Activated CD8-positive, alpha-beta T cell treated with anti-CD3 and anti-CD28 coated beads for 36 hours (primary cell): Measurements from ENCODE around the gene EIF4E2. TPM values are rescaled to one million over a fixed set of nuclear protein-coding genes. Genes with fewer than 3 reads are reported as not detected.

Experiments used
- ATAC-seq: fragments of 200-7000 bp; cut with Tn5 transposase; one replicate; pipeline ENCODE4 v1.10.0; 2021; ENCODE audit warnings: mild to moderate bottlenecking, moderate library complexity
- CTCF ChIA-PET: fragments of 350-600 bp; sonication (Branson Sonifier 250); formaldehyde crosslinking; loops from one replicate; lab custom pipeline; 2021; ENCODE audit warnings: antibody characterized with exemption; lab: Charles Lee
- POLR2A ChIA-PET: fragments of 350-600 bp; sonication (Branson Sonifier 250); formaldehyde crosslinking; loops from one replicate; lab custom pipeline; 2021; ENCODE audit warnings: antibody characterized with exemption; lab: Charles Lee
- DNase-seq: peaks from one replicate; pipeline ENCODE4 v3.0.0-alpha.2; 2020
- H3K27ac Mint-ChIP-seq: one replicate; pipeline ENCODE4 v1.8.0; 2021; ENCODE audit warnings: mild to moderate bottlenecking, mixed read lengths
- H3K27me3 Mint-ChIP-seq: one replicate; pipeline ENCODE4 v1.8.0; 2021; ENCODE audit warnings: mixed read lengths
- H3K36me3 Mint-ChIP-seq: one replicate; pipeline ENCODE4 v1.8.0; 2021; ENCODE audit warnings: low read depth, mixed read lengths
- H3K4me1 Mint-ChIP-seq: one replicate; pipeline ENCODE4 v1.8.0; 2021; ENCODE audit warnings: low read depth, mixed read lengths
- H3K4me3 Mint-ChIP-seq: one replicate; pipeline ENCODE4 v1.8.0; 2021; ENCODE audit warnings: mild to moderate bottlenecking, moderate library complexity, mixed read lengths
- H3K9me3 Mint-ChIP-seq: one replicate; pipeline ENCODE4 v1.8.0; 2021; ENCODE audit warnings: mixed read lengths
- intact Hi-C: fragments of 100-400 bp; cut with micrococcal nuclease; formaldehyde crosslinking; loops from one replicate; pipeline ENCODE4 v1.10.0; 2022
- total RNA-seq, 2 experiments: library from RNA; stranded (reverse); gene quantifications; one replicate each; pipeline ENCODE4 v1.2.3, GENCODE V29; 2021
- TF ChIP-seq, protein P1 (sequence below): fragments of 200-600 bp; IDR thresholded peaks from one replicate; pipeline ENCODE4 v1.8.0; 2022; ENCODE audit warnings: antibody characterized with exemption, mild to moderate bottlenecking

The EIF4E2 gene
- total RNA-seq, 2 experiments from 2014 or later = 49.2 to 50.4 TPM

DNA sequence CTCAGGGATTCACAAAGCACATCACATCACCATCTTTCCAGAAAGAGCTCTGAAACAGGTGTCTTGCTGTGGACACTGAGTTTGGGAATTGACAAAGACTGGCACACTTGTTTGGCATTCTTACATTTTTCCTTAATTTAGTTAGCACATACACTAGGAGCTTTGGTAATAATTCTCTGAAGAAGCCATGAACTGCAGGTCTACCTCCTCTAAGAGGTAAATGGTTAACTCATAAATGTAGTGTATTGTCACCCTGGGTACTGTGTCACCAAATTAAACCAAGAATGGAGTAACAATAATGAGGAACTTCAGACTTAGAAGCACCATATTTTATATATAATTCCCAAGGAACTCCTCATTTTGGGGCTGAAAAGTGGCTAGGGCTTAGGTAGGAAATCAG lies 22.6 kb downstream of the EIF4E2 start:
- DNase-seq = no peak
- Mint-ChIP-seq H3K27me3 (no peaks in the 10 kb centered on the region), H3K4me1 (peaks cover 5% of the 10 kb centered on the region), H3K27ac (no peak overlapping the region), H3K9me3 (no peaks in the 10 kb centered on the region), H3K4me3 (no peak overlapping the region), H3K36me3 (peaks cover 31% of the 10 kb centered on the region)
- ChIA-PET CTCF (no interaction called here), POLR2A (no interaction called here)
- TF ChIP-seq, protein P1, sequence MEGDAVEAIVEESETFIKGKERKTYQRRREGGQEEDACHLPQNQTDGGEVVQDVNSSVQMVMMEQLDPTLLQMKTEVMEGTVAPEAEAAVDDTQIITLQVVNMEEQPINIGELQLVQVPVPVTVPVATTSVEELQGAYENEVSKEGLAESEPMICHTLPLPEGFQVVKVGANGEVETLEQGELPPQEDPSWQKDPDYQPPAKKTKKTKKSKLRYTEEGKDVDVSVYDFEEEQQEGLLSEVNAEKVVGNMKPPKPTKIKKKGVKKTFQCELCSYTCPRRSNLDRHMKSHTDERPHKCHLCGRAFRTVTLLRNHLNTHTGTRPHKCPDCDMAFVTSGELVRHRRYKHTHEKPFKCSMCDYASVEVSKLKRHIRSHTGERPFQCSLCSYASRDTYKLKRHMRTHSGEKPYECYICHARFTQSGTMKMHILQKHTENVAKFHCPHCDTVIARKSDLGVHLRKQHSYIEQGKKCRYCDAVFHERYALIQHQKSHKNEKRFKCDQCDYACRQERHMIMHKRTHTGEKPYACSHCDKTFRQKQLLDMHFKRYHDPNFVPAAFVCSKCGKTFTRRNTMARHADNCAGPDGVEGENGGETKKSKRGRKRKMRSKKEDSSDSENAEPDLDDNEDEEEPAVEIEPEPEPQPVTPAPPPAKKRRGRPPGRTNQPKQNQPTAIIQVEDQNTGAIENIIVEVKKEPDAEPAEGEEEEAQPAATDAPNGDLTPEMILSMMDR = no peak
- no peak for ATAC-seq
- intact Hi-C loops = no loop called here

DNA sequence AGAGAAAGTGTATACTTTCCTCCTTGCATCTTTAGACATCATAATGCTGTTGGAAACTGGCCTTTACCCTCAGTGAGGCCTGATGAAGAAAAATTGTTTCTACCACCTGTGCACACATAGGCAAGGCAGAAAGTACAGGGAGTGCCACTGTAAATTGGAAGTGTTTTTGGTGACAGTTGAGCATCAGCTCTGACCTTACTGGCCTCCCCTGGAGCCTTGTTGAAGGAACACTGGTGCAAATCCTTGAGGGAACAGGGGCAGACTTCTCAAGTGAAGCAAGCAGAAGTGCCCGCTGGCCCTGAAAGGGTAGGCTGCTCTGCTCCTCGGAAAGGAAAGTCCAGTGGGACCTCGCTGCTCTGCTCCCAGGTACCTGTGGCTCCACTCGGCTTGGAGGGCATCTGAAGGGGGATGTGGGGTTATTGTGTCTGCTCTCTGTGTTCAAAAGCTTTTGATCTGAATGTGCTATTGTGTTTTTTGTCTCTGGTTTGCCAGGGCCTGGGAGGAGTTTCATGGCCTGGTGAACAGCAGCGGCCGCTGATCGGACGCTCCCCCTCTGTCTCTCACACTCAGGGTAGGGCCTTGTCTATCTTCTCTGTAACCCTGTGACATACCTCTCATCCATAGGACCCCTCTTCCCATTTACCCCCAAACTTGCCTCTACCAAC lies 23.4 kb downstream of the EIF4E2 start:
- ChIA-PET POLR2A (no interaction called here), CTCF (no interaction called here)
- Mint-ChIP-seq H3K9me3 (no peaks in the 10 kb centered on the region), H3K27me3 (no peaks in the 10 kb centered on the region), H3K36me3 (peaks cover 24% of the 10 kb centered on the region), H3K4me3 (no peak overlapping the region), H3K4me1 (peaks cover 5% of the 10 kb centered on the region), H3K27ac (no peak overlapping the region)
- TF ChIP-seq, protein P1 = no peak
- no peak for DNase-seq
- intact Hi-C loops = no loop called here
- no peak for ATAC-seq

DNA sequence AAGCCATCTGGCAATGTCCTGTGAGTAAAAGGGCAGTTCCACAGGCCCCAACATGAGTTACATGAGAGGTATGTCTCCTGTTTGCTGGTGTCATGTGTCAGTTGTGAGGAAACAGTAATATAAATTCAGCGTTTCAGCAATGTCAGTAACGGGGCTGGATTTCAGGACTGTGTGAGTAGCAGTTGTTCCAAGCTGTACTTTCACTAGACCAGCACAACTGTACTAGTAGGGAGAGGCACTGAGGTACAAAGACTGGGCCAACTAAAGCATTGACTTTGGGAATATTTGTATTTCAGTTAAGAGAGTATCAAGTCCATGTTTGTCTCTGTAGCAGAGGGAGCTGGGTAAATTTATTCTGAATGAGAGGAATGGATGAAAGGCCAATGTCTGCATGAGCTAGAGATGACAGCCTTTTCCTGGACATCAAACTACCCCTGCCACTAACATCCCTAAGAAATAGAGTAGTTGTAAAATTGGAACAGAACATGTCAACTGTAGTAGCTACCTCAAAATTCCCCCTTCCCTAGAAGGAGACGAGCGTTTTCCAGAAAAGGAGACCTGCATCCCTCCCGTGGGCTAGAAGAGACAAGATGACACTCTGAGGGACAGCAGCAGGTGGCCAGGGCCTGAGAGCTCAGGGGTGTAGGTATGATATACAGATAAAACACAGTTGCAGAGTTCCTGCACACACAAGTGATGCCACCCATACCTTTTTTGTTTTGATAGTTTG lies 24.4 kb downstream of the EIF4E2 start:
- peaks cover 5% of the 10 kb centered on the region for H3K4me1 Mint-ChIP-seq
- ATAC-seq (no peak), DNase-seq (no peak)
- TF ChIP-seq, protein P1 = no peak
- CTCF ChIA-PET = no interaction called here
- H3K27ac Mint-ChIP-seq = no peak overlapping the region
- intact Hi-C loops = no loop called here
- no peaks in the 10 kb centered on the region for H3K27me3 Mint-ChIP-seq
- H3K36me3 Mint-ChIP-seq = peaks cover 17% of the 10 kb centered on the region
- POLR2A ChIA-PET = no interaction called here
- no peaks in the 10 kb centered on the region for H3K9me3 Mint-ChIP-seq
- H3K4me3 Mint-ChIP-seq = no peak overlapping the region

DNA sequence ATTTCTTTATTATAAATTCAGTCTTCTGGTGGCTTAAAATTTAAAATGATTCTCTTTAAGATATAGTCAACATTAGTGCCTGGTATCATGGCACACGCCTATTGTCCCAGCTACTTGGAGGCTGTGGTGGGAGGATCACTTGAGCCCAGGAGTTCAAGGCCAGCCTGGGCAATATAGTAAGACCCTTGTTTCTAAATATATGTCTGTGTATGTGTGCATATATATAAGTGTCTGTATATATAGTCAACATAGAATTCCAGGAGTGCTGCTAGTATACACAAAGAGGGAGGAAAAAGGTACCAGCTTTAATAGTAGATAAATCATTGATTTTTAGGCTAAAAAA lies 24.9 kb downstream of the EIF4E2 start:
- ChIA-PET POLR2A (no interaction called here), CTCF (no interaction called here)
- no peak overlapping the region for H3K4me3 Mint-ChIP-seq
- no peaks in the 10 kb centered on the region for H3K27me3 Mint-ChIP-seq
- peaks cover 19% of the 10 kb centered on the region for H3K36me3 Mint-ChIP-seq
- H3K9me3 Mint-ChIP-seq = no peaks in the 10 kb centered on the region
- H3K27ac Mint-ChIP-seq = no peak overlapping the region
- ATAC-seq (no peak), DNase-seq (no peak)
- TF ChIP-seq, protein P1 = no peak
- intact Hi-C loops = no loop called here
- peaks cover 10% of the 10 kb centered on the region for H3K4me1 Mint-ChIP-seq

DNA sequence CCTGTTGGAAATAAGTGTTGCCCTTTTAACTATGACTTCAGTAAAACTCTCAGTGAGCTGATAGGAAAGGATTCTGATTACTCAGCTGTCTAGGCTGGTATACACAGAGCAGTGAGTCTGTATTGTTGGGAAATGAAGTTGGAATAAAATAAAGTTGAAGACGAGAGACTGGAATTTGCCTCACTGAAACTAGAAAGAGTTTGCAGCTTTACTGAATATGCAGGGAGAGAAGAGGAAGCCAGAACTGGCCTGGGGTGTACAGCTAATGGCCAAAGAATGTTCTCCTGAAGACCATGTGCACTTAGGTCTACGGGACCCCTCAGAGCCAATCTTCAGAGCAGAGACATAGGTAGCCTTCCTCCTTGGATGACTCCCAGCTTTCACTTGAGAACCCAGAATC lies 26.5 kb downstream of the EIF4E2 start:
- ChIA-PET POLR2A (no interaction called here), CTCF (no interaction called here)
- DNase-seq (no peak), ATAC-seq (no peak)
- Mint-ChIP-seq H3K4me3 (no peak overlapping the region), H3K4me1 (peaks cover 11% of the 10 kb centered on the region), H3K36me3 (peaks cover 21% of the 10 kb centered on the region), H3K27me3 (no peaks in the 10 kb centered on the region), H3K9me3 (no peaks in the 10 kb centered on the region), H3K27ac (no peak overlapping the region)
- TF ChIP-seq, protein P1 = no peak
- intact Hi-C loops = no loop called here
